Psoas muscle (tissue), 8 donors: ENCODE data around the gene MELTF. TPM values are rescaled to one million over a fixed set of nuclear protein-coding genes. Genes with fewer than 3 reads are reported as not detected.

Experiments used
- ATAC-seq, 4 donors: fragments of 200-7000 bp; cut with Tn5 transposase; one replicate each; pipeline ENCODE4 v1.9.1; 2020; ENCODE audit warnings: moderate library complexity in 3 of 4, mild to moderate bottlenecking in 2 of 4
- DNase-seq, 2 donors: peaks; one replicate each; pipeline ENCODE4 v3.0.0-alpha.2; 2020
- H3K27ac ChIP-seq: fragments of 200-600 bp; one replicate; pipeline ENCODE4 v1.8.0; 2022
- H3K27me3 ChIP-seq, 3 donors: fragments of 200-600 bp in 1 of 3; one replicate each; pipeline versions ENCODE4 v1.6.1 to v1.8.0; 2013 to 2022; ENCODE audit warnings: low read length in 2 of 3, mild to moderate bottlenecking in 2 of 3, moderate library complexity in 1 of 3; ENCODE audit not compliant: insufficient read depth in 3 of 3
- H3K36me3 ChIP-seq, 2 donors: fragments of 200-600 bp in 1 of 2; one replicate each; pipeline versions ENCODE4 v1.6.1 to v1.8.0; 2013 to 2022; ENCODE audit warnings: low read depth in 1 of 2, mild to moderate bottlenecking in 1 of 2, moderate library complexity in 1 of 2; ENCODE audit not compliant: insufficient read depth in 1 of 2
- H3K4me1 ChIP-seq: fragments of 200-600 bp; one replicate; pipeline ENCODE4 v1.8.0; 2022
- H3K4me3 ChIP-seq: fragments of 200-600 bp; one replicate; pipeline ENCODE4 v1.8.0; 2022; ENCODE audit warnings: mild to moderate bottlenecking
- H3K9me3 ChIP-seq: fragments of 200-600 bp; one replicate; pipeline ENCODE4 v1.8.0; 2022
- WGBS, 3 donors: extraction: QIAGEN DNeasy Blood & Tissue Kit; methylation state at CpG; one replicate each; pipeline versions ENCODE4 v1.1.6 to v1.1.7; 2013; 5-methylcytosine and 5-hydroxymethylcytosine counted together
- intact Hi-C, 2 donors: fragments of 100-400 bp; cut with DNase I; formaldehyde crosslinking; loops; one replicate each; pipeline versions ENCODE4 v1.11.0 to v1.14.2; 2022
- polyA plus RNA-seq, 3 donors: library from polyadenylated mRNA; stranded (reverse); fragments of 200-250 nt; gene quantifications; one replicate each; pipeline ENCODE4 v1.2.3, GENCODE V29; 2013
- total RNA-seq, 4 donors: library from RNA; stranded (reverse); fragmentation: NEBNext Ultra II Directional in 2 of 4; extraction: Animal tissue kit (Norgen Biotek cat#: 25700) in 2 of 4; gene quantifications; one replicate each; pipeline versions ENCODE4 v1.2.1 to v1.2.4, GENCODE V29; 2021 to 2023
- TF ChIP-seq, protein P1 (sequence below): fragments of 200-600 bp; IDR thresholded peaks from one replicate; pipeline ENCODE4 v1.8.0; 2022; ENCODE audit warnings: antibody characterized with exemption
- donor health status: healthy with polysubstance abuse.
- donor health status: DM: no; HTN: no; CAD: no; lungs with moderate emphysema.
- donor health status: Bipolar disorder and iron deficiency.
- donor health status: healthy.
- donor health status: DM: yes; HTN: yes; CAD: no.
- donor health status: DM: no; HTN: no; CAD: no.
- donor health status: DM: no; HTN: no; CAD: no.
- donor health status: DM: yes; HTN: yes; CAD: no.

The MELTF gene
- total and polyA plus RNA-seq, 7 donors: 0.23 to 0.97 (median 0.55) TPM

DNA sequence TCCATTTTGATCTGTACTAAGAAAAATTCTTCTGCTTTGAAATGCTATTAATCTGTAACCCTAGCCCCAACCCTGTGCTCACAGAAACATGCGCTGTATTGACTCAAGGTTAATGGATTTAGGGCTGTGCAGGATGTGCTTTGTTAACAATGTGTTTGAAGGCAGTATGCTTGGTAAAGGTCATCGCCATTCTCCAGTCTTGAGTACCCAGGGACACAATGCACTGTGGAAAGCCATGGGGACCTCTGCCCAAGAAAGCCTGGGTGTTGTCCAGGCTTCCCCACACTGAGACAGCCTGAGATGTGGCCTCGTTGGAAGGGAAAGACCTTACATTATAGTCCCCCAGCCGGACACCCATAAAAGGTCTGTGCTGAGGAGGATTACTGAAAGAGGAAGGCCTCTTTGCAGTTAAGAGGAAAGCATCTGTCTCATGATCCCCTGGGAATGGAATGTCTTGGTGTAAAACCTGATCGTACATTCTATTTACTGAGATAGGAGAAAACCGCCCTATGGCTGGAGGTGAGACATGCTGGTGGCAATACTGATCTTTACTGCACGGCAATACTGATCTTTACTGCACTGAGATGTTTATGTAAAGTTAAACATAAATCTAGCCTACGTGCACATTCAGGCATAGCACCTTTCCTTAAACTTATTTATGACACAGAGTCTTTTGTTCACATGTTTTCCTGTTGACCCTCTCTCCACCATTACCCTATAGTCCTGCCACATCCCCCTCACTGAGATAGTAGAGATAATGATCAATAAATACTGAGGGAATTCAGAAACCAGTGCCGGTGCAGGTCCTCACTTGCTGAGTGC lies 67.3 kb downstream of the MELTF start:
- intact Hi-C loops: no loop called here
- peaks cover 0 to 6% of the 10 kb centered on the region in 2 donors for H3K36me3 ChIP-seq
- DNase-seq (no peak), ATAC-seq (no peak)
- no peaks in the 10 kb centered on the region for H3K27me3 ChIP-seq
- TF ChIP-seq, protein P1, sequence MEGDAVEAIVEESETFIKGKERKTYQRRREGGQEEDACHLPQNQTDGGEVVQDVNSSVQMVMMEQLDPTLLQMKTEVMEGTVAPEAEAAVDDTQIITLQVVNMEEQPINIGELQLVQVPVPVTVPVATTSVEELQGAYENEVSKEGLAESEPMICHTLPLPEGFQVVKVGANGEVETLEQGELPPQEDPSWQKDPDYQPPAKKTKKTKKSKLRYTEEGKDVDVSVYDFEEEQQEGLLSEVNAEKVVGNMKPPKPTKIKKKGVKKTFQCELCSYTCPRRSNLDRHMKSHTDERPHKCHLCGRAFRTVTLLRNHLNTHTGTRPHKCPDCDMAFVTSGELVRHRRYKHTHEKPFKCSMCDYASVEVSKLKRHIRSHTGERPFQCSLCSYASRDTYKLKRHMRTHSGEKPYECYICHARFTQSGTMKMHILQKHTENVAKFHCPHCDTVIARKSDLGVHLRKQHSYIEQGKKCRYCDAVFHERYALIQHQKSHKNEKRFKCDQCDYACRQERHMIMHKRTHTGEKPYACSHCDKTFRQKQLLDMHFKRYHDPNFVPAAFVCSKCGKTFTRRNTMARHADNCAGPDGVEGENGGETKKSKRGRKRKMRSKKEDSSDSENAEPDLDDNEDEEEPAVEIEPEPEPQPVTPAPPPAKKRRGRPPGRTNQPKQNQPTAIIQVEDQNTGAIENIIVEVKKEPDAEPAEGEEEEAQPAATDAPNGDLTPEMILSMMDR: no peak
- no peak overlapping the region for H3K27ac ChIP-seq
- H3K4me3 ChIP-seq: no peak overlapping the region
- WGBS, 3 donors: 75 to 80% (median 78%) methylated on average over 9 of the region's 9 CpGs
- no peaks in the 10 kb centered on the region for H3K9me3 ChIP-seq
- H3K4me1 ChIP-seq: no peaks in the 10 kb centered on the region

DNA sequence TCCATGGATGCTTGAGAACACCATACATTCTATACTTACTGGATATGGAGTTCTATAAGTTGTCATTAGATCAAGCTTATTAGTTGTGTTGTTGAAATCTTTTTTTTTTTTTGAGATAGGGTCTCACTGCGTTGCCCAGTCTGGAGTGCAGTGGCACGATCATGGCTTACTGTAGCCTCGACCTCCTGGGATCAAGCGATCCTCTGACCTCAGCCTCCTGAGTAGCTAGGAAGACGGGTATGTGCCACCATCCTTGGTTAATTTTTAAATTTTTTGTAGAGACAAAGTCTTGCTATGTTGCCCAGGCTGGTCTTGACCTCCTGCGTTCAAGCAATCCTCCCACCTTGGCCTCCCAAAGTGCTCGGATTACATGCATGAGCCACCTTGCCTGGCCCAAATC lies 74.8 kb downstream of the MELTF start:
- Histone ChIP-seq H3K4me1 (no peaks in the 10 kb centered on the region), H3K4me3 (no peak overlapping the region), H3K27me3 (no peaks in the 10 kb centered on the region), H3K9me3 (no peaks in the 10 kb centered on the region), H3K27ac (no peak overlapping the region), H3K36me3 (peaks cover 0 to 3% of the 10 kb centered on the region in 2 donors)
- DNase-seq (no peak), ATAC-seq (no peak)
- 79 to 96% (median 85%) methylated on average over 7 of the region's 7 CpGs for WGBS, 3 donors
- intact Hi-C loops: no loop called here
- TF ChIP-seq, protein P1: no peak

Other genes with a start within 250 kb of the MELTF start
- 10 to 100 TPM; 15.5 to 30.6 (median 24.9) TPM for gene SENP5, start 161.9 kb downstream of the MELTF start, total RNA-seq
- 10 to 100 TPM in 1 of 3 donors, 1 to 10 TPM in 2; 8.1 to 37.7 (median 9.3) TPM for gene SENP5, start 161.9 kb downstream of the MELTF start, polyA plus RNA-seq
- gene NCBP2, start 87.3 kb downstream of the MELTF start, total RNA-seq: 10 to 100 TPM; 37.0 to 53.2 (median 48.7) TPM
- 10 to 100 TPM; 33.1 to 78.5 (median 55.7) TPM for gene NCBP2, start 87.3 kb downstream of the MELTF start, polyA plus RNA-seq
- gene PIGZ, start 61.0 kb downstream of the MELTF start, total RNA-seq: 1 to 10 TPM; 3.2 to 8.0 (median 4.2) TPM
- 1 to 10 TPM; 2.9 to 3.5 (median 3.4) TPM for gene PIGZ, start 61.0 kb downstream of the MELTF start, polyA plus RNA-seq